ENCODE data around the gene CCDC158. TPM values are rescaled to one million over a fixed set of nuclear protein-coding genes. Genes with fewer than 3 reads are reported as not detected.

Gene CCDC158
- total RNA-seq, 2 experiments from 2014 or later, result not detected

DNA sequence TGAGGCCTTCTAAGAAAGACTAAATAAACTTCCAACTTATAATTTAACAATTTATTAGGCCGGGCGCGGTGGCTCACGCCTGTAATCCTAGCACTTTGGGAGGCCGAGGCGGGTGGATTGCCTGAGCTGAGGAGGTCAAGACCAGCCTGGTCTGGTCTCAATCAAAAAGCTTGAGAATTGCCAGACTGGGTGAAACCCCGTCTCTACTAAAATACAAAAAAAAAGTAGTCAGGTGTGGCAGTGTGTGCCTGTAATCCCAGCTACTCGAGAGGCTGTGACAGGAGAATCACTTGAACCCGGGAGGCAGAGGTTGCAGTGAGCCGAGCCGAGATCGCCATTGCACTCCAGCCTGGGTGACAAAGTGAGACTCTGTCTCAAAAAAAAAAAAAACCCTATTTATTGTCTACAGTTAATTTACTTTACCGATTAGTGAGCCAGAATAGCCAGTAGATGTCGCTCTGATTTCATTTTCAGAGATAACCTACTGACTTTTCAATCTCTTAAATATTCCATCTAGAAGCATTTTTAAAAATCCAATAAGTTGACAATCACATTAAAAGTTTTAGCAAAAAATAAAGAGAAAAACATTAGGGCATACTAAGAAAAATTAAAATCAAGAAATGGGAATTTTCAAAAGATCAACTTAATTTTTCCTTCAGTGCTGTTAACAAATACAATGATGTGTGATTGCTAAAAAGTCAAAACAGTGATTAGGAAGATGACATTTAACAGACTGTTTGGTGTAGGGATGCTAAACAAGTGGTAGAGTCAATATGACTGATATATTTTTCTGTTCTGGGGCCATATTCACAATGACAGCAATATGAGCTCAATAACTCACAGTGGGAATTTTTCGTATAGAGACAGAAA lies 9.8 kb upstream of the CCDC158 start:
- Histone ChIP-seq H3K9me3 (ENCODE audit: low read length) (no peaks in the 10 kb centered on the region), H3K27ac (ENCODE audit: low read depth, low read length, poor library complexity, severe bottlenecking) (no peak overlapping the region), H4K20me1 (ENCODE audit: insufficient read depth, low read length) (no peaks in the 10 kb centered on the region), H3K4me1 (ENCODE audit: insufficient read depth, low read length, poor library complexity, severe bottlenecking) (no peaks in the 10 kb centered on the region), H3K4me2 (ENCODE audit: low read length) (no peak overlapping the region), H3K4me3 (ENCODE audit: low read depth, low read length, poor library complexity, severe bottlenecking) (no peak overlapping the region), H2AFZ (ENCODE audit: low read length) (no peak overlapping the region), H3K9me2 (ENCODE audit: insufficient read depth, low read length) (no peaks in the 10 kb centered on the region), H3K36me3 (ENCODE audit: insufficient read depth, low read length) (no peaks in the 10 kb centered on the region), H3K79me2 (ENCODE audit: insufficient read depth, low read depth, low read length) (no peaks in the 10 kb centered on the region)
- ChIA-PET POLR2A (interaction anchor here (0.6 kb wide), 1 partner anchor 77 kb away, joined by 8 read pairs; no protein-coding TSS in a partner anchor), CTCF (ENCODE audit: unreplicated experiment) (no interaction called here)
- TF ChIP-seq, protein P1, sequence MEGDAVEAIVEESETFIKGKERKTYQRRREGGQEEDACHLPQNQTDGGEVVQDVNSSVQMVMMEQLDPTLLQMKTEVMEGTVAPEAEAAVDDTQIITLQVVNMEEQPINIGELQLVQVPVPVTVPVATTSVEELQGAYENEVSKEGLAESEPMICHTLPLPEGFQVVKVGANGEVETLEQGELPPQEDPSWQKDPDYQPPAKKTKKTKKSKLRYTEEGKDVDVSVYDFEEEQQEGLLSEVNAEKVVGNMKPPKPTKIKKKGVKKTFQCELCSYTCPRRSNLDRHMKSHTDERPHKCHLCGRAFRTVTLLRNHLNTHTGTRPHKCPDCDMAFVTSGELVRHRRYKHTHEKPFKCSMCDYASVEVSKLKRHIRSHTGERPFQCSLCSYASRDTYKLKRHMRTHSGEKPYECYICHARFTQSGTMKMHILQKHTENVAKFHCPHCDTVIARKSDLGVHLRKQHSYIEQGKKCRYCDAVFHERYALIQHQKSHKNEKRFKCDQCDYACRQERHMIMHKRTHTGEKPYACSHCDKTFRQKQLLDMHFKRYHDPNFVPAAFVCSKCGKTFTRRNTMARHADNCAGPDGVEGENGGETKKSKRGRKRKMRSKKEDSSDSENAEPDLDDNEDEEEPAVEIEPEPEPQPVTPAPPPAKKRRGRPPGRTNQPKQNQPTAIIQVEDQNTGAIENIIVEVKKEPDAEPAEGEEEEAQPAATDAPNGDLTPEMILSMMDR (conservative IDR thresholded peaks at IDR 0.05; ENCODE audit: low read length), result peak; percentile 86
- no peak for TF ChIP-seq EZH2phosphoT487 (IDR thresholded peaks at IDR 0.05; ENCODE audit: borderline replicate concordance, low read depth, low read length)
- intact Hi-C loops (cut with micrococcal nuclease; ENCODE audit: unreplicated experiment), result loop anchor here (2.0 to 5.0 kb wide), 2 partner anchors 74 to 317 kb away; no protein-coding TSS in a partner anchor
- BruUV-seq (replicated peaks), result no TSS peak
- DNase-seq (ENCODE audit: low spot score), result peak; percentile 46

DNA sequence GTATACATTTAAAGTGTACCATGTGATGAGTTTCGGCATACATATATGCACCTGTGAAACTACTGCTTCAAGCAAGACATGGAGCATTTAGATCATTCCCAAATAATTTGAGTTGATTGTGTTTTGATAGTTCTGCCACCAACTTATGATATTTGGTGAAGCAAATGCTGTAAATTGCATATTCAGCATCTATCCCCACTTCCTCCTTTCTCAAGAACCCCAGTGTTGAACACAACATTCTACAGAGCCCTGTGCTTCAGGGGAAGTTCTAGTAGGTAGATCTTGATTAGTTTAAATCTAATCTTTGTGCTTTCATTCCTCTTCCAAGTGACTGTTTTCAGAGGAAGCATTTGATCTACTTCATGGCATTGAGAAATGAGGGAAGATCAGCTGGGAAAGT lies 8.7 kb upstream of the CCDC158 start:
- CTCF ChIA-PET (ENCODE audit: unreplicated experiment), result no interaction called here

More for the DNA sequence above, 8.7 kb upstream of the CCDC158 start:
- H3K36me3 ChIP-seq (ENCODE audit: insufficient read depth, low read length), result no peaks in the 10 kb centered on the region
- TF ChIP-seq, protein P1 (conservative IDR thresholded peaks at IDR 0.05; ENCODE audit: low read length), result no peak
- no peak for TF ChIP-seq EZH2phosphoT487 (IDR thresholded peaks at IDR 0.05; ENCODE audit: borderline replicate concordance, low read depth, low read length)
- no peak overlapping the region for H3K4me3 ChIP-seq (ENCODE audit: low read depth, low read length, poor library complexity, severe bottlenecking)
- no peak overlapping the region for H3K4me2 ChIP-seq (ENCODE audit: low read length)
- no peak overlapping the region for H2AFZ ChIP-seq (ENCODE audit: low read length)
- no peaks in the 10 kb centered on the region for H3K9me3 ChIP-seq (ENCODE audit: low read length)
- H4K20me1 ChIP-seq (ENCODE audit: insufficient read depth, low read length), result no peaks in the 10 kb centered on the region
- no peaks in the 10 kb centered on the region for H3K9me2 ChIP-seq (ENCODE audit: insufficient read depth, low read length)
- POLR2A ChIA-PET, result no interaction called here
- intact Hi-C loops (cut with micrococcal nuclease; ENCODE audit: unreplicated experiment), result loop anchor here (2.0 to 5.0 kb wide), 2 partner anchors 75 to 318 kb away; no protein-coding TSS in a partner anchor
- no TSS peak for BruUV-seq (replicated peaks)
- H3K79me2 ChIP-seq (ENCODE audit: insufficient read depth, low read depth, low read length), result no peaks in the 10 kb centered on the region
- no peak overlapping the region for H3K27ac ChIP-seq (ENCODE audit: low read depth, low read length, poor library complexity, severe bottlenecking)
- H3K4me1 ChIP-seq (ENCODE audit: insufficient read depth, low read length, poor library complexity, severe bottlenecking), result no peaks in the 10 kb centered on the region
- no peak for DNase-seq (ENCODE audit: low spot score)
